ENCODE data around the gene SPPL3. TPM values are rescaled to one million over a fixed set of nuclear protein-coding genes. Genes with fewer than 3 reads are reported as not detected.

Gene SPPL3
- total RNA-seq, 2 donors from 2014 or later, result 43.5 to 45.7 TPM

DNA sequence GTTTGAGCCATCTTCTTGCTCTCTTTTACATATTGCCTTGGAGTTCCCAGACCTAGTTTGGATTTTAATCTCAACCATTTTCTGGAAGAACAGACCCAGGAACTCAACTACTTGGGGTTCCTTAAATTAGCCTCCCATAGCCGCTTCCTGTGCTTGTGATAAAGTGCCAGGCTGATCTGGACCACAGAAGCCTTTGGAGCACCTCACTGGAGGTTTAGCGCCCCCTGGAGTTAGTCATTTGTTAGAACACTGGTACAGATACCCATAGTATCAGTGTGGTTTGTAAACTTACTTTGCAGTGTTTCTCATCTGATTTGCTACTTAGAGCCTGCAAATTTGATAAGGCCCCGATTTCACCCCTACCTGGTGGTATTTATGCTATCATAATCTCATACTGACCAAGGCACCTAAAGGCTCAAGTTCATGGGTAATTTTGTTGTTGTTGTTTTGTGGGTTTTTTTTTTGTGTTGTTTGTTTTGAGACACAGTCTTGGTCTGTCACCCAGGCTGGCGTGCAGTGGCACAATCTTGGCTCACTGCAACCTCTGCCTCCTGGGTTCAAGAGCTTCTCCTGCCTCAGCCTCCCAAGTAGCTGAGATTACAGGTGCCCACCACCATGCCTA, 190.2 kb downstream of the SPPL3 start:
- Mint-ChIP-seq H3K9me3 (no peaks in the 10 kb centered on the region), H3K4me3 (peak overlapping the region; percentile 37 to 62), H3K27me3 (ENCODE audit: low read depth) (no peaks in the 10 kb centered on the region), H3K36me3 (ENCODE audit: insufficient read depth in 2 of 2) (peaks cover 7 to 20% of the 10 kb centered on the region in 2 donors), H3K27ac (peak overlapping the region; percentile 90), H3K4me1 (ENCODE audit: low read depth) (peaks cover 48% of the 10 kb centered on the region)
- DNase-seq (peak; percentile 80 to 83), ATAC-seq (replicated peaks in 1 of 2) (peak; percentile 65)

DNA sequence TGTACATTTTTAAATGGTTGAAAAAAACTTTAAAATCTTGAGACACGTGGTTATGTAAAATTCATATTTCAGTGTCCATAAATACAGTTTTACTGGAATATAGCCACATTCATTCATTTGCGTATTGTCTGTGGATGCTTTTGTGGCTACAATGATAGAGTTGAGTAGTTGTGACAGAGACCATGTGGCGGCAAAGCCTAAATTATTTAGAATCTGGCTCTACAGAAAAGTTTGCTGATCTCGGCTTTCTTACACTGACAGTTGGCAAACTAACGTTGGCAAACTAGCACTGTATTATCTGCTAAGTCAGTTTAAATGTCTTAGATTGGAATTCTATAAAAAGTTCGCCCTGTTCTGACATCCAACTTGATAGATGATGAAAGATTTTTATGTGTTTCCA, 191.5 kb downstream of the SPPL3 start:
- no peaks in the 10 kb centered on the region for H3K9me3 Mint-ChIP-seq
- no peak overlapping the region for H3K27ac Mint-ChIP-seq
- peaks cover 40% of the 10 kb centered on the region for H3K4me1 Mint-ChIP-seq (ENCODE audit: low read depth)
- H3K4me3 Mint-ChIP-seq, result peak overlapping the region; percentile 82 to 89
- no peak for ATAC-seq (replicated peaks in 1 of 2)
- peaks cover 7 to 12% of the 10 kb centered on the region in 2 donors for H3K36me3 Mint-ChIP-seq (ENCODE audit: insufficient read depth in 2 of 2)
- no peak for DNase-seq
- no peaks in the 10 kb centered on the region for H3K27me3 Mint-ChIP-seq (ENCODE audit: low read depth)

Other genes starting within 250 kb of the SPPL3 start
- 10 to 100 TPM; 75.7 to 88.9 TPM for gene MLEC, start 217.2 kb downstream of the SPPL3 start, total RNA-seq
- 10 to 100 TPM; 31.2 to 40.5 TPM for gene UNC119B, start 193.9 kb downstream of the SPPL3 start, total RNA-seq
- gene ACADS, start 178.5 kb downstream of the SPPL3 start, total RNA-seq, result 10 to 100 TPM; 17.8 to 20.0 TPM
- gene HNF1A, start 74.2 kb upstream of the SPPL3 start, total RNA-seq, result not detected
- gene C12orf43, start 112.1 kb upstream of the SPPL3 start, total RNA-seq, result 10 to 100 TPM; 13.7 to 17.8 TPM
- 10 to 100 TPM; 13.6 to 45.1 TPM for gene OASL, start 134.9 kb upstream of the SPPL3 start, total RNA-seq
- gene P2RX7, start 228.5 kb upstream of the SPPL3 start, total RNA-seq, result 10 to 100 TPM; 12.6 to 14.8 TPM

Data from activated T-cell treated with anti-CD3 and anti-CD28 coated beads, Interleukin-2, amount 50 U/mL, for 72 hours (primary cell).